ENCODE results near the gene VPS26C.

GRCh38 chr21:37251294-37251634 is 15.9 kb downstream of the VPS26C start:
- TF ChIP-seq CTCF (conservative IDR thresholded peaks at IDR 0.05; ENCODE audit: low read length): no peak
- TF ChIP-seq EZH2phosphoT487 (IDR thresholded peaks at IDR 0.05; ENCODE audit: borderline replicate concordance): no peak
